B cell (primary cell): ENCODE results near the gene APOL6. TPM values are rescaled to one million over a fixed set of nuclear protein-coding genes. Genes with fewer than 3 reads are reported as not detected.

Source experiments
- ATAC-seq: fragments of 200-7000 bp; cut with Tn5 transposase; one replicate; pipeline ENCODE4 v1.10.0; 2021; ENCODE audit warnings: low read depth, mild to moderate bottlenecking, moderate number of reproducible peaks, moderate library complexity
- CTCF ChIA-PET: fragments of 350-600 bp; sonication (Branson Sonifier 250); formaldehyde crosslinking; loops from one replicate; lab custom pipeline; 2021; ENCODE audit warnings: antibody characterized with exemption, inconsistent platforms; lab: Charles Lee
- POLR2A ChIA-PET: fragments of 350-600 bp; sonication (Branson Sonifier 250); formaldehyde crosslinking; loops from one replicate; lab custom pipeline; 2021; ENCODE audit warnings: antibody characterized with exemption; lab: Charles Lee
- DNase-seq: peaks from one replicate; pipeline ENCODE4 v3.0.0; 2013
- H2AFZ ChIP-seq: 2 replicates; pipeline ENCODE4 v1.6.1; 2012; ENCODE audit warnings: mild to moderate bottlenecking, low read depth, low read length; ENCODE audit not compliant: insufficient read depth, poor library complexity, severe bottlenecking
- H3K27ac ChIP-seq, 2 donors: 1 replicate in 1 of 2; 2 replicates in 1 of 2; pipeline ENCODE4 v1.5.1; 2012 to 2013; ENCODE audit warnings: low read length in 2 of 2, mild to moderate bottlenecking in 2 of 2, moderate library complexity in 1 of 2
- H3K27me3 ChIP-seq, 4 experiments: fragments of 200-600 bp in 1 of 4; sonication (generic) in 1 of 4; replicated peaks in 1 of 4; 1 replicate in 2 of 4; 2 replicates in 2 of 4; pipeline versions ENCODE4 v1.6.1 to v1.7.0; 2013 to 2016; ENCODE audit warnings: low read length in 3 of 4, mild to moderate bottlenecking in 2 of 4, mixed read lengths in 1 of 4, moderate library complexity in 1 of 4; ENCODE audit not compliant: insufficient read depth in 4 of 4, control insufficient read depth in 3 of 4; ENCODE audit errors: control extremely low read depth in 1 of 4
- H3K36me3 ChIP-seq, 2 experiments: replicated peaks in 1 of 2; 1 replicate in 1 of 2; 2 replicates in 1 of 2; pipeline versions ENCODE4 v1.6.1 to v1.7.1; 2013; ENCODE audit warnings: low read length in 1 of 2; ENCODE audit not compliant: insufficient read depth in 2 of 2, control insufficient read depth in 1 of 2; ENCODE audit errors: control extremely low read depth in 1 of 2, extremely low read depth in 1 of 2
- H3K4me1 ChIP-seq, 2 donors: fragments of 200-600 bp in 1 of 2; sonication (generic) in 1 of 2; 1 replicate in 1 of 2; 2 replicates in 1 of 2; pipeline versions ENCODE4 v1.5.1 to v1.6.1; 2013 to 2017; ENCODE audit warnings: low read length in 2 of 2; ENCODE audit not compliant: control insufficient read depth in 2 of 2, insufficient read depth in 2 of 2
- H3K4me2 ChIP-seq: replicated peaks from 2 replicates; pipeline ENCODE3; 2012; ENCODE audit warnings: mild to moderate bottlenecking, low read depth, low read length; ENCODE audit not compliant: poor library complexity, severe bottlenecking
- H3K4me3 ChIP-seq, 5 experiments: fragments of 200-600 bp in 1 of 5; sonication (generic) in 1 of 5; 1 replicate in 3 of 5; 2 replicates in 2 of 5; pipeline versions ENCODE4 v1.5.1 to v1.7.0; 2011 to 2016; ENCODE audit warnings: low read length in 4 of 5, mild to moderate bottlenecking in 4 of 5, low read depth in 2 of 5, control low read depth in 1 of 5, moderate library complexity in 1 of 5; ENCODE audit not compliant: insufficient read depth in 1 of 5; ENCODE audit errors: control extremely low read depth in 1 of 5, extremely low read depth in 1 of 5
- H3K79me2 ChIP-seq: fragments of 200-600 bp; sonication (generic); one replicate; pipeline ENCODE4 v1.6.0; 2016; ENCODE audit warnings: low read length; ENCODE audit not compliant: control insufficient read depth, insufficient read depth
- H3K9ac ChIP-seq: fragments of 200-600 bp; sonication (generic); 2 replicates; pipeline ENCODE4 v1.6.1; 2017; ENCODE audit warnings: mild to moderate bottlenecking, low read length, moderate library complexity
- H3K9me3 ChIP-seq, 3 donors: one replicate each; pipeline versions ENCODE4 v1.6.1 to v1.7.1; 2013; ENCODE audit warnings: low read length in 2 of 3; ENCODE audit not compliant: control insufficient read depth in 2 of 3, insufficient read depth in 1 of 3; ENCODE audit errors: control extremely low read depth in 1 of 3
- H4K20me1 ChIP-seq: 2 replicates; pipeline ENCODE4 v1.6.0; 2012; ENCODE audit warnings: mild to moderate bottlenecking, low read length; ENCODE audit not compliant: insufficient read depth, control insufficient read depth, poor library complexity, severe bottlenecking
- H3K27ac Mint-ChIP-seq: one replicate; pipeline ENCODE4 v1.8.0; 2021; ENCODE audit warnings: mixed read lengths
- H3K27me3 Mint-ChIP-seq: one replicate; pipeline ENCODE4 v1.8.0; 2021; ENCODE audit warnings: mixed read lengths
- H3K4me1 Mint-ChIP-seq: one replicate; pipeline ENCODE4 v1.8.0; 2021; ENCODE audit warnings: mixed read lengths
- H3K4me3 Mint-ChIP-seq: one replicate; pipeline ENCODE4 v1.8.0; 2021; ENCODE audit warnings: mixed read lengths
- H3K9me3 Mint-ChIP-seq: one replicate; pipeline ENCODE4 v1.8.0; 2022; ENCODE audit warnings: mixed read lengths; ENCODE audit not compliant: insufficient read depth
- CTCF ChIP-seq: fragments of 200-600 bp; IDR thresholded peaks from one replicate; pipeline ENCODE4 v1.8.0; 2022; ENCODE audit warnings: antibody characterized with exemption, mild to moderate bottlenecking
- EZH2 ChIP-seq: IDR thresholded peaks from 2 replicates; pipeline ENCODE4 v1.6.1; 2012; ENCODE audit warnings: borderline replicate concordance, low read depth, mild to moderate bottlenecking, moderate library complexity, low read length; ENCODE audit not compliant: insufficient read depth, poor library complexity, severe bottlenecking
- WGBS: methylation state at CpG from one replicate; pipeline ENCODE4 v1.1.5; 2013; ENCODE audit warnings: missing lambda C conversion rate; ENCODE audit not compliant: insufficient coverage; 5-methylcytosine and 5-hydroxymethylcytosine counted together
- intact Hi-C: fragments of 100-400 bp; cut with micrococcal nuclease; formaldehyde crosslinking; loops from one replicate; pipeline ENCODE4 v1.10.0; 2022
- polyA plus RNA-seq: library from polyadenylated mRNA; depleted of rRNA; stranded (reverse); fragments of >200 nt; gene quantifications from 2 replicates; pipeline ENCODE4 v1.2.3, GENCODE V29; 2012
- total RNA-seq, 2 donors: library from RNA; stranded (reverse); fragments of 120-200 nt in 1 of 2; gene quantifications; 1 replicate in 1 of 2; 2 replicates in 1 of 2; pipeline versions ENCODE4 v1.2.3 to v1.2.4, GENCODE V29; 2013 to 2022

APOL6 gene
- total and polyA plus RNA-seq, 2 donors (not counting 1 experiment from before 2014, with no cell fraction given), result 2.3 to 7.0 TPM

- Histone ChIP-seq H3K4me3 (no peak overlapping the region), H3K79me2 (no peaks in the 10 kb centered on the region), H3K4me1 (no peaks in the 10 kb centered on the region), H3K4me2 (no peak overlapping the region), H3K27ac (no peak overlapping the region), H3K9ac (no peak overlapping the region), H3K9me3 (no peaks in the 10 kb centered on the region), H3K36me3 (no peaks in the 10 kb centered on the region), H4K20me1 (no peaks in the 10 kb centered on the region), H3K27me3 (peaks cover 0 to 5% (median 1%) of the 10 kb centered on the region in 4 experiments), H2AFZ (no peak overlapping the region)
- Mint-ChIP-seq H3K27ac (no peak overlapping the region), H3K4me1 (no peaks in the 10 kb centered on the region), H3K4me3 (no peak overlapping the region), H3K9me3 (no peaks in the 10 kb centered on the region), H3K27me3 (peaks cover 33% of the 10 kb centered on the region)
- POLR2A ChIA-PET, result no interaction called here
- DNase-seq (no peak), ATAC-seq (no peak)
- intact Hi-C loops, result no loop called here
- CTCF ChIA-PET, result no interaction called here
- 89% methylated on average over 4 of the region's 5 CpGs for WGBS
- TF ChIP-seq EZH2 (no peak), CTCF (no peak)
Measured at GRCh38 chr22:35637254-35637653, 11.0 kb upstream of the APOL6 start.

- POLR2A ChIA-PET, result no interaction called here
Measured at GRCh38 chr22:35638001-35638400, 10.2 kb upstream of the APOL6 start.

More at GRCh38 chr22:35638001-35638400, 10.2 kb upstream of the APOL6 start:
- Histone ChIP-seq H3K9me3 (no peaks in the 10 kb centered on the region), H3K4me1 (no peaks in the 10 kb centered on the region), H2AFZ (no peak overlapping the region), H4K20me1 (no peaks in the 10 kb centered on the region), H3K27me3 (peaks cover 0 to 5% (median 1%) of the 10 kb centered on the region in 4 experiments), H3K27ac (no peak overlapping the region), H3K4me3 (no peak overlapping the region), H3K79me2 (no peaks in the 10 kb centered on the region), H3K9ac (no peak overlapping the region), H3K4me2 (no peak overlapping the region), H3K36me3 (no peaks in the 10 kb centered on the region)
- Mint-ChIP-seq H3K27ac (no peak overlapping the region), H3K9me3 (no peaks in the 10 kb centered on the region), H3K27me3 (peaks cover 32% of the 10 kb centered on the region), H3K4me3 (no peak overlapping the region), H3K4me1 (no peaks in the 10 kb centered on the region)
- no peak for TF ChIP-seq CTCF
- TF ChIP-seq EZH2, result no peak
- CTCF ChIA-PET, result no interaction called here
- WGBS, result 96% methylated on average over 4 of the region's 5 CpGs
- intact Hi-C loops, result no loop called here
- no peak for DNase-seq
- ATAC-seq, result no peak
